Measurements from ENCODE around the gene SVOPL. TPM values are rescaled to one million over a fixed set of nuclear protein-coding genes. Genes with fewer than 3 reads are reported as not detected.

The SVOPL gene
- total and polyA plus RNA-seq, 10 of the 15 experiments (the other 5 are each of a cell fraction or from before 2014, with no cell fraction given) = 0.15 TPM; not detected in 9

GRCh38 chr7:138657854-138658386 lies 43.2 kb downstream of the SVOPL start:
- DNase-seq (ENCODE audit: low read depth, low spot score) = no peak
- CTCF ChIA-PET = no interaction called here
- BruUV-seq (replicated peaks) = no TSS peak
- no peak overlapping the region for H2AFZ ChIP-seq (ENCODE audit: control insufficient read depth, low read depth, low read length)
- no peaks in the 10 kb centered on the region for H4K20me1 ChIP-seq (ENCODE audit: control insufficient read depth, insufficient read depth)
- no peaks in the 10 kb centered on the region for H3K79me2 ChIP-seq (ENCODE audit: control insufficient read depth, insufficient read depth, low read length)
- SMC1A ChIA-PET (ENCODE audit: uncharacterized antibody, unreplicated experiment) = no interaction called here
- H3K36me3 ChIP-seq (ENCODE audit: control insufficient read depth in 2 of 2, insufficient read depth in 2 of 2, low read length in 1 of 2) = no peaks in the 10 kb centered on the region
- no peaks in the 10 kb centered on the region for H3K4me1 ChIP-seq (ENCODE audit: control insufficient read depth, insufficient read depth, low read length)
- intact Hi-C loops (cut with micrococcal nuclease; ENCODE audit: unreplicated experiment) (no loop called here), in situ Hi-C loops (cut with MboI) (no loop called here)
- H3K9ac ChIP-seq (ENCODE audit: control insufficient read depth, insufficient read depth, low read length) = no peak overlapping the region
- ATAC-seq = no peak
- no peak overlapping the region for H3K27ac ChIP-seq (ENCODE audit: control insufficient read depth, insufficient read depth)
- POLR2A ChIA-PET = no interaction called here
- no peak overlapping the region for H3K4me2 ChIP-seq (ENCODE audit: control insufficient read depth, insufficient read depth)
- H3K9me3 ChIP-seq (replicated peaks; ENCODE audit: control insufficient read depth, insufficient read depth, low read length) = no peaks in the 10 kb centered on the region; the same call in 2 of the 3 replicates
- FAIRE-seq = no peak
- 1% methylated on average over 4 of the region's 4 CpGs for WGBS (ENCODE audit: insufficient coverage, insufficient replicate concordance, low lambda C conversion rate, missing lambda C conversion rate)
- no peak overlapping the region for H3K4me3 ChIP-seq
- H3K27me3 ChIP-seq (replicated peaks in 1 of 2; ENCODE audit: control insufficient read depth in 2 of 2, insufficient read depth in 2 of 2, low read length in 1 of 2) = no peaks in the 10 kb centered on the region
- RAD21 ChIA-PET (ENCODE audit: unreplicated experiment) = no interaction called here
- TF ChIP-seq, protein P1, sequence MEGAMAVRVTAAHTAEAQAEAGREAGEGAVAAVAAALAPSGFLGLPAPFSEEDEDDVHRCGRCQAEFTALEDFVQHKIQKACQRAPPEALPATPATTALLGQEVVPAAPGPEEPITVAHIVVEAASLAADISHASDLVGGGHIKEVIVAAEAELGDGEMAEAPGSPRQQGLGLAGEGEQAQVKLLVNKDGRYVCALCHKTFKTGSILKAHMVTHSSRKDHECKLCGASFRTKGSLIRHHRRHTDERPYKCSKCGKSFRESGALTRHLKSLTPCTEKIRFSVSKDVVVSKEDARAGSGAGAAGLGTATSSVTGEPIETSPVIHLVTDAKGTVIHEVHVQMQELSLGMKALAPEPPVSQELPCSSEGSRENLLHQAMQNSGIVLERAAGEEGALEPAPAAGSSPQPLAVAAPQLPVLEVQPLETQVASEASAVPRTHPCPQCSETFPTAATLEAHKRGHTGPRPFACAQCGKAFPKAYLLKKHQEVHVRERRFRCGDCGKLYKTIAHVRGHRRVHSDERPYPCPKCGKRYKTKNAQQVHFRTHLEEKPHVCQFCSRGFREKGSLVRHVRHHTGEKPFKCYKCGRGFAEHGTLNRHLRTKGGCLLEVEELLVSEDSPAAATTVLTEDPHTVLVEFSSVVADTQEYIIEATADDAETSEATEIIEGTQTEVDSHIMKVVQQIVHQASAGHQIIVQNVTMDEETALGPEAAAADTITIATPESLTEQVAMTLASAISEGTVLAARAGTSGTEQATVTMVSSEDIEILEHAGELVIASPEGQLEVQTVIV (IDR thresholded peaks at IDR 0.05; ENCODE audit: borderline replicate concordance, partially characterized antibody) = no peak
- TF ChIP-seq SUPT20H (IDR thresholded peaks at IDR 0.05; ENCODE audit: borderline replicate concordance, control insufficient read depth, low read depth, low read length) (no peak), ZNF207 (IDR thresholded peaks at IDR 0.05; ENCODE audit: borderline replicate concordance) (no peak), MEF2B (IDR thresholded peaks at IDR 0.05; ENCODE audit: partially characterized antibody, poor library complexity, severe bottlenecking) (no peak), HDAC6 (IDR thresholded peaks at IDR 0.05; ENCODE audit: unreplicated experiment) (no peak), ZNF622 (IDR thresholded peaks at IDR 0.05) (no peak), ESRRA (IDR thresholded peaks at IDR 0.05; ENCODE audit: low read length) (no peak), YY1 (IDR thresholded peaks at IDR 0.05; ENCODE audit: low read depth, low read length) (no peak), CREB1 (IDR thresholded peaks at IDR 0.05; ENCODE audit: low read depth) (no peak), RELB (IDR thresholded peaks at IDR 0.05; ENCODE audit: low read depth) (no peak), PAX5 (IDR thresholded peaks at IDR 0.05; ENCODE audit: borderline replicate concordance, low read depth, low read length) (no peak), MLLT1 (IDR thresholded peaks at IDR 0.05) (no peak), POLR2AphosphoS2 (IDR thresholded peaks at IDR 0.05; ENCODE audit: low read depth, low read length) (no peak), SP1 (IDR thresholded peaks at IDR 0.05; ENCODE audit: low read depth, low read length) (no peak), NR2C1 (IDR thresholded peaks at IDR 0.05) (no peak), FOS (IDR thresholded peaks at IDR 0.05; ENCODE audit: borderline replicate concordance, extremely low read depth, insufficient read length) (no peak), IKZF2 (IDR thresholded peaks at IDR 0.05) (no peak)
- TF ChIP-seq, protein P2, sequence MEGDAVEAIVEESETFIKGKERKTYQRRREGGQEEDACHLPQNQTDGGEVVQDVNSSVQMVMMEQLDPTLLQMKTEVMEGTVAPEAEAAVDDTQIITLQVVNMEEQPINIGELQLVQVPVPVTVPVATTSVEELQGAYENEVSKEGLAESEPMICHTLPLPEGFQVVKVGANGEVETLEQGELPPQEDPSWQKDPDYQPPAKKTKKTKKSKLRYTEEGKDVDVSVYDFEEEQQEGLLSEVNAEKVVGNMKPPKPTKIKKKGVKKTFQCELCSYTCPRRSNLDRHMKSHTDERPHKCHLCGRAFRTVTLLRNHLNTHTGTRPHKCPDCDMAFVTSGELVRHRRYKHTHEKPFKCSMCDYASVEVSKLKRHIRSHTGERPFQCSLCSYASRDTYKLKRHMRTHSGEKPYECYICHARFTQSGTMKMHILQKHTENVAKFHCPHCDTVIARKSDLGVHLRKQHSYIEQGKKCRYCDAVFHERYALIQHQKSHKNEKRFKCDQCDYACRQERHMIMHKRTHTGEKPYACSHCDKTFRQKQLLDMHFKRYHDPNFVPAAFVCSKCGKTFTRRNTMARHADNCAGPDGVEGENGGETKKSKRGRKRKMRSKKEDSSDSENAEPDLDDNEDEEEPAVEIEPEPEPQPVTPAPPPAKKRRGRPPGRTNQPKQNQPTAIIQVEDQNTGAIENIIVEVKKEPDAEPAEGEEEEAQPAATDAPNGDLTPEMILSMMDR (IDR thresholded peaks at IDR 0.05 in 2 of 3, conservative IDR thresholded peaks at IDR 0.05 in 1 of 3; ENCODE audit: control insufficient read depth in 2 of 3, extremely low read depth in 1 of 3, insufficient read depth in 1 of 3, low read depth in 3 of 3, low read length in 3 of 3) = no peak
